ENCODE data around the gene IGHMBP2.

IGHMBP2 gene

GRCh38 chr11:68890490-68891231 is 13.0 kb upstream of the IGHMBP2 start:
- DNase-seq, result no peak

GRCh38 chr11:68891351-68891948 is 12.2 kb upstream of the IGHMBP2 start:
- no peak for DNase-seq

DNA sequence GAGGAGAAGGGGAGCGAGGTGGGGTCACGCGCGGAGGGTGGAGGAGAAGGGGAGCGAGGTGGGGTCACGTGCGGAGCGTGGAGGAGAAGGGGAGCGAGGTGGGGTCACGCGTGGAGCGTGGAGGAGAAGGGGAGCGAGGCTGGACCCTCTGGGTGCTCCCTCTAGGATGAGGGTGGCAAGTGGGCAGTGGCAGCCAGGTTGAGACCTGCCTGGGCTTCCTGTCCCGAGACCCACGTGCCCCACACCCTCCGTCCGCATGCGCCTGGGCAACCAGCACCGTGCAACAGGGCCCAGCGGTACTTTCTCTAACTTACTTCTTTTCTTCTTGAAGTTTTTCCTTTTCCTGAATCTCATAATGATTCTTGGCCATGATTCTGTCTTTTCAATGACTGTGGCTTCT is 11.1 kb upstream of the IGHMBP2 start:
- DNase-seq, result no peak

GRCh38 chr11:68893282-68893681 is 10.4 kb upstream of the IGHMBP2 start:
- no peak for DNase-seq

DNA sequence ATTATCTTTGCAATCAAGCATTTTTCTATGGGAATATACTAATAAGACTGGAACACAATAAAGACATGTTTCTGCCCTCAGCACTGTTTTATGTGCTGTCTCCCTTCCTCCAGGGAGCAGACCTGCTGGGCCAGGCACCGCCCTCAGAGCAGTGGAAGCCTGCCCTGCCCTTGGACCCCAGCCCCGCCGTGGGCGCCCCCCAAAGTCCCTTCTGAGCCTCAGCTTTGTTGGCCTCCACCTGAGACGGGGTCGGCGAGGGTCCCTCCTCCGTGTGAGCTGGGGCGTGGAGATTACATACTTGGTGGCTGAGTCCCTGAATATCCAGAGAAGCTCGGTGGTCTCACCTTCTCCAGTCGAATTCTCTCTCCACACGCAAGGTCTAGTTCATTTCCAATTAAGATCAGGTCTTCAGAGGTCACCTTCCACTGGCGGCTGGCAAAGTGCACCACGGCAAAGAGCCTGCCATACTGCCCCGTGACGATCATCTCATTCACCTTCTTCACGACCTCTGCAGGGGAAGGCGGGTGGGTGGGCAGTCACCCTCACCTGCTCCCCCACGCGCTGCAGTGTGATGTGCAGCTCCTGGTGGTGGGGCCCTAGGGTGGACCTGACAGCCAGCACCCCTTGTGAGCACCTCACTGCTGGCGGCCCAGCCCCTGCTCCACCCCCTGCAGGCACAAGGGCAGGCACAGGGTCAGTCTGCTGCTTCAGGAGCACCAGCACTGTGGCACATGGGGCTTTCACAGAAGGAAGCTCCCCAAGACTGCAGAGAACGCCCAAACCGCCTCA is 7.3 kb upstream of the IGHMBP2 start:
- DNase-seq, result no peak

DNA sequence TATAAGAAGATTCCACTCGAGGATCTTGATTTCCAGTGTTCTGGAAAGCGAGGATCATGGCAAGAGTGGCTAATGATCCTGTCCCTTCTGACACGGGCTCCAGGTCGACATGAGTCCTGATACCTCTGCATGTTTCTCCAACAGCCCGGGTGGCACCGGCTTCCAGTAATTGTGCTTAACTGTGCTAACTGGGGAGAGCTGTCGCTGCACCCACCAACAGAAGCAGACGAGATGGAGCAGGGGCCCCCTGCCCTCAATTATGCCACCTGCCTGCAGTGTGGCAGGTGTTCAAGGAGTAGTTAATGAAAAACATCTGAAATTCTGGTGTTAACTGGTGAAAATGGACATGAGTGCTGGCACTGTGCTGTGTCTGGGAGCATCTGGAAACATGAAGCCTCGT is 6.2 kb upstream of the IGHMBP2 start:
- no peak for DNase-seq

DNA sequence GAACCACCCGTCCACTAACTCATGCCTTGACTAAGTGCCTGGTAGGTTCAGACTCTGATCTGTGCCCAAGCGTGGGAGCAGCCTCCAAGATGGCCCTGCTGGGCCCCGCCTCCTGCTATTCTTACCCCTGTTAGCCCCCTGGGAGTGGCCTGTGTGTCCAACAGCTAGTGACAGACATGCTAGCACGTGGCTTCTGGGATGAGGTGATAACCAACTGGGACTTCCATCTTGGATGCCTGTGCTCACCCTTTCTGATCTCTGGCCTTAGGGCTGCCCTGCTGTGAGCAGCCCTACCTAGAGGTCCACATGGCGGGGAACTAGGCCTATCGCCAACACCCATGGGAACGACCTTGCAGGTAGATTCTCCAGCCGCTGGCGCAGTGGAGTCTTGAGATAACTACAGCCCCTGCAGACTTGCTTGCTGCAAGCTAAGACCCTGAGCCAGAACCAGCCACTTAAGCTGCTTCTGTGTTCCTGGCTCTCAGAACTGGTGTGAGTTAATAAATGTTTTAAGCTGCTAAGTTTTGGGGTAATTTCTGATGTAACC is 2.8 kb upstream of the IGHMBP2 start:
- DNase-seq, result no peak

DNA sequence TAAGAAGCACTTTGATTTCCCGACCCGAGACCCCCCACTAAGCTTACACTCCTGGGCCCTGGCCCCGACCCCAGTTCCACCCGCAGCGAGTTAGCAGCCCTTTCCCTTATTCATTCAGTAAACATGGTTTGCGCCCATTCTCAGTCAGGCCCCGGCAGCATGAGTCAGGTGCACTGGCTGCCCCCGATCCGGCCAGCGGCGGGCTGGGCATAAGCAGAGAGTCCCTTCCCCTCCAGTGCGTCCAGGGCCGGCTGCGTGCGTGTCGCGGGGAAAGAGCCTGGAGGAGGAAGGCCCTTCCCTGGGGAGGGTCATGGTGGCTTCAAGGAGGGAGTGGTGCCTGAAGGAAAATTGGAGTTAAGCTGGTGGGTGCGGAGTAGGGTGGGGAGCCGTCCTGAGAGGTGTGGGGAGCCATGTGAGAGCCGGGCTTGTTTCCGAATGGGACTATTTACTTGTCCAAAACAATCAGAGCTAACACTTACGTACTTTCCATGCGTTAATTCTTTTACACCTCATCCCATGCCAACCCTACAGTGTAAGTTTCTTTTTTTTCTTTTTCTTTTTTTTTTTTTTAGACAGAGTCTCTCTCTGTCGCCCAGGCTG is 657 bp downstream of the IGHMBP2 start:
- peak; percentile 24 for DNase-seq

GRCh38 chr11:68905421-68906360 is 2.0 kb downstream of the IGHMBP2 start:
- no peak for DNase-seq

DNA sequence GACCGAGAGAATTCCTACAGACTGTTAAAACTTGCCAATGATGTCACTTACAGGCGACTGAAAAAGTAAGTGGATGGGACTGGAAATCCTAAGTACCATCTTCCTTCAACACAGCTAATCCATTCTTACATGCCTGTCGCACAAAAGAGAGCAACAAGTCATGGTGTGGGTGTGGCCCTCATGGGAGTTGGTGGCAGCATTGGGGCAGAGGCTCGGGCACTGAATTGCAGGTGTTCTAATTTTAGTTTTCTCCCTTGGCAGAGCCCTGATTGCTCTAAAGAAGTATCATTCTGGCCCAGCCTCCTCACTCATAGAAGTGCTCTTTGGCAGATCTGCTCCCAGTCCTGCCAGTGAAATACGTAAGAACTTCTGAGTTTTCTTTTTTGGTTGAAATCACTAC is 4.6 kb downstream of the IGHMBP2 start:
- DNase-seq, result no peak

- no peak for DNase-seq
Measured at GRCh38 chr11:68910965-68911364, 7.3 kb downstream of the IGHMBP2 start.

GRCh38 chr11:68911731-68912130 is 8.0 kb downstream of the IGHMBP2 start:
- DNase-seq, result no peak

- DNase-seq, result no peak
Measured at GRCh38 chr11:68912254-68912653, 8.6 kb downstream of the IGHMBP2 start.

GRCh38 chr11:68913188-68913587 is 9.5 kb downstream of the IGHMBP2 start:
- no peak for DNase-seq

GRCh38 chr11:68914761-68915160 is 11.1 kb downstream of the IGHMBP2 start:
- no peak for DNase-seq

GRCh38 chr11:68916439-68916838 is 12.7 kb downstream of the IGHMBP2 start:
- no peak for DNase-seq

DNA sequence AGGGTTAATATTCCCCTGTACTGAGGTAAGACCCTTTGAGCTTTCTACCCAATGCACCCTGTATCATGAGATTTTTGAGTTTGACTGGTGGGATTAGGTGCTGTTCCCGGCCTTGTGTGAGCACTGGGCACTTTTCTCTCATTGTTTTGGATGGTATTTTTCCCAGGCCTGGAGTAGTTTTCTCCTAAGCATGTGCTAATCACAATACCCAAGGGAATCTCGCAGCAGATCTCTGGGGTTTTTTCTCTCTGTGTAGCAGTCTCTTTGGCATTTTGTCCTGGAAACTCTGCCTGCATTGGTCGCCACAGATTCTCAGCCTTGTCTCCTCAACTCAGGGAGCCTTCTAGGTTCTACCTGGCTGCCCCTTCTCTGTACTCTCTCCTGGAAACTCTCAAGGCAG is 19.9 kb downstream of the IGHMBP2 start:
- no peak for DNase-seq

- no peak for DNase-seq
Measured at GRCh38 chr11:68924073-68924925, 20.6 kb downstream of the IGHMBP2 start.

GRCh38 chr11:68925611-68926010 is 21.9 kb downstream of the IGHMBP2 start:
- no peak for DNase-seq

- no peak for DNase-seq
Measured at GRCh38 chr11:68927280-68928135, 23.8 kb downstream of the IGHMBP2 start.
